GM19395 (cell line): ENCODE data around the gene EFCAB13.

Experiments used
- ATAC-seq: cut with Tn5 transposase; IDR thresholded peaks from one replicate; pipeline ENCODE4 v1.9.1; 2021; ENCODE audit warnings: mild to moderate bottlenecking, moderate library complexity; ENCODE audit not compliant: unreplicated experiment

Gene EFCAB13

GRCh38 chr17:47291242-47291873 lies 32.4 kb upstream of the EFCAB13 start:
- ATAC-seq: no peak

- no peak for ATAC-seq
Observed at GRCh38 chr17:47292206-47292605, 31.5 kb upstream of the EFCAB13 start.

GRCh38 chr17:47295037-47295873 lies 28.5 kb upstream of the EFCAB13 start:
- ATAC-seq: no peak

- ATAC-seq: no peak
Observed at GRCh38 chr17:47295874-47296255, 27.9 kb upstream of the EFCAB13 start.

- no peak for ATAC-seq
Observed at GRCh38 chr17:47297661-47298400, 25.9 kb upstream of the EFCAB13 start.

GRCh38 chr17:47298712-47299111 lies 25.0 kb upstream of the EFCAB13 start:
- no peak for ATAC-seq

- no peak for ATAC-seq
Observed at GRCh38 chr17:47299239-47299910, 24.4 kb upstream of the EFCAB13 start.

- no peak for ATAC-seq
Observed at GRCh38 chr17:47300718-47301117, 23.0 kb upstream of the EFCAB13 start.

- no peak for ATAC-seq
Observed at GRCh38 chr17:47301161-47301560, 22.6 kb upstream of the EFCAB13 start.

- ATAC-seq: no peak
Observed at GRCh38 chr17:47301831-47302230, 21.9 kb upstream of the EFCAB13 start.

GRCh38 chr17:47304186-47304585 lies 19.6 kb upstream of the EFCAB13 start:
- no peak for ATAC-seq

GRCh38 chr17:47305302-47305923 lies 18.3 kb upstream of the EFCAB13 start:
- no peak for ATAC-seq

GRCh38 chr17:47310186-47310733 lies 13.5 kb upstream of the EFCAB13 start:
- no peak for ATAC-seq

- no peak for ATAC-seq
Observed at GRCh38 chr17:47311420-47311819, 12.3 kb upstream of the EFCAB13 start.

- no peak for ATAC-seq
Observed at GRCh38 chr17:47315451-47316266, 8.1 kb upstream of the EFCAB13 start.

- ATAC-seq: no peak
Observed at GRCh38 chr17:47316311-47316710, 7.4 kb upstream of the EFCAB13 start.

GRCh38 chr17:47317119-47317518 lies 6.6 kb upstream of the EFCAB13 start:
- ATAC-seq: no peak

- no peak for ATAC-seq
Observed at GRCh38 chr17:47318197-47318918, 5.4 kb upstream of the EFCAB13 start.
